HG03571 (cell line): ENCODE results near the gene PEPD.

ENCODE experiments used
- ATAC-seq: cut with Tn5 transposase; IDR thresholded peaks from one replicate; pipeline ENCODE4 v1.9.1; 2021; ENCODE audit not compliant: unreplicated experiment

Gene PEPD

GRCh38 chr19:33547676-33548075, 26.1 kb upstream of the PEPD start:
- ATAC-seq, result no peak

GRCh38 chr19:33546656-33547055, 25.1 kb upstream of the PEPD start:
- ATAC-seq, result no peak

GRCh38 chr19:33545217-33545981, 23.8 kb upstream of the PEPD start:
- no peak for ATAC-seq

- no peak for ATAC-seq
Measured at GRCh38 chr19:33535226-33535625, 13.6 kb upstream of the PEPD start.

GRCh38 chr19:33532859-33533460, 11.4 kb upstream of the PEPD start:
- no peak for ATAC-seq

- no peak for ATAC-seq
Measured at GRCh38 chr19:33530842-33531241, 9.3 kb upstream of the PEPD start.

GRCh38 chr19:33530296-33530695, 8.7 kb upstream of the PEPD start:
- no peak for ATAC-seq

GRCh38 chr19:33529094-33529676, 7.6 kb upstream of the PEPD start:
- ATAC-seq, result no peak

GRCh38 chr19:33528404-33528803, 6.8 kb upstream of the PEPD start:
- no peak for ATAC-seq

- ATAC-seq, result no peak
Measured at GRCh38 chr19:33527125-33527524, 5.5 kb upstream of the PEPD start.

- ATAC-seq, result no peak
Measured at GRCh38 chr19:33524024-33524664, 2.6 kb upstream of the PEPD start.

- no peak for ATAC-seq
Measured at GRCh38 chr19:33523167-33523566, 1.6 kb upstream of the PEPD start.

GRCh38 chr19:33522371-33522662, 726 bp upstream of the PEPD start:
- no peak for ATAC-seq

- ATAC-seq, result no peak
Measured at GRCh38 chr19:33520844-33521479, 629 bp downstream of the PEPD start.

GRCh38 chr19:33520048-33520643, 1.4 kb downstream of the PEPD start:
- ATAC-seq, result no peak

GRCh38 chr19:33519416-33519815, 2.2 kb downstream of the PEPD start:
- no peak for ATAC-seq

GRCh38 chr19:33518541-33518940, 3.0 kb downstream of the PEPD start:
- no peak for ATAC-seq

- ATAC-seq, result no peak
Measured at GRCh38 chr19:33517922-33518321, 3.7 kb downstream of the PEPD start.

- ATAC-seq, result no peak
Measured at GRCh38 chr19:33515921-33516320, 5.7 kb downstream of the PEPD start.

- no peak for ATAC-seq
Measured at GRCh38 chr19:33514885-33515551, 6.6 kb downstream of the PEPD start.

- no peak for ATAC-seq
Measured at GRCh38 chr19:33513424-33513823, 8.2 kb downstream of the PEPD start.
